ENCODE measurements around the gene EEIG1.

EEIG1 gene

GRCh38 chr9:127974769-127975261 is 6.0 kb downstream of the EEIG1 start:
- DNase-seq (ENCODE audit: low read depth in 3 of 3): no peak

- DNase-seq (ENCODE audit: low read depth in 3 of 3): no peak
These were observed 6.6 kb downstream of the EEIG1 start for GRCh38 chr9:127974001-127974768.

- DNase-seq (ENCODE audit: low read depth in 3 of 3): no peak
These were observed 7.4 kb downstream of the EEIG1 start for GRCh38 chr9:127973169-127974000.

GRCh38 chr9:127972236-127972871 is 8.4 kb downstream of the EEIG1 start:
- no peak for DNase-seq (ENCODE audit: low read depth in 3 of 3)

- DNase-seq (ENCODE audit: low read depth in 3 of 3): no peak
These were observed 9.2 kb downstream of the EEIG1 start for GRCh38 chr9:127971357-127972235.

DNA sequence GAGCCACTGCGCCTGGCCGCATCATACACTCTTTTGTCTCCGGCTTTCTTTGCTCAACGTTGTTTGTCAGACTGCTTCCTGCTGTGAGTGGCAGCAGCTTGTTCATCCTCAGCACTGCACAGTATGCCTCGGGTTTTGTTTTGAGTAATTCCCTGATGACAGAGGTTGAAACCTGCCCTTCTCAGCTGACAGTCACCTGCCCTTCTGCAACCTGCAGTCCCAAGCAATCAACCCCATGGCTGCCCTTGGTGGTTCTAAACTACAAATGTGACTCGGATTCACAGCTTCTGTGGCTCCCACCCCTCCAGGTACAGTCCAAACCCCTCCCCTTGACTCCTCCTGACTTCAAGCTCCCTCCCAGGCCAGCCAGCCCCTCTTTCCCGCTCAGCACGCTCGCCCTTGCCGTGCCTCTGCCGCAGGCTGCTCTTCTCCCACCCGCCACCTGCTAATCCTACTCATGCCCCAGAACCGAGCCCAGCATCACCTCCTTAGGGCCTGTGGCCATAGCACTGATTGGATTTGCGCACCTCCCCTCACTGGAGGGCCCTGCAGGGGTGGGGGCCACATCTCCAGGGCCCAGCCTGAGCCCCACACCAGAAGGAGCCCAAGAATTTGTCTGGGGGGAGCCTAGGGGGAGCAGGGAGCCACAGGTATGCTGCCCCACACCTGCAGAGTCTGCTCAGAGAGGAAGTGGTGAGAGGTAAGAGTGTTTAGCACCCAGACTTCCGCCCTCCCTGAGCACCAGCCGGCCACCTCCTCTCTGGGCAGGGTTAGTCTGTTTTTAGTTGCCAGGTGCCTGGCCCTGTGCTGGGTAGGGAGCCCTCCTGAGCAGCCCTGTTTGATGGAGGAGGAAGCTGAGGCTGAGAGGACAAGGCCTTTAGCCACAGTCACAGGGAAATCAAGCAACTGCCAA is 10.1 kb downstream of the EEIG1 start:
- peak in 2 of 3 experiments; percentile 31 to 34 for DNase-seq (ENCODE audit: low read depth in 3 of 3)

GRCh38 chr9:127968700-127969383 is 11.9 kb downstream of the EEIG1 start:
- no peak for DNase-seq (ENCODE audit: low read depth in 3 of 3)

- DNase-seq (ENCODE audit: low read depth in 3 of 3): peak in 2 of 3 experiments; percentile 29 to 40
These were observed 12.7 kb downstream of the EEIG1 start for GRCh38 chr9:127968042-127968441.

- DNase-seq (ENCODE audit: low read depth in 3 of 3): no peak
These were observed 13.5 kb downstream of the EEIG1 start for GRCh38 chr9:127967151-127967809.

- DNase-seq (ENCODE audit: low read depth in 3 of 3): no peak
These were observed 14.2 kb downstream of the EEIG1 start for GRCh38 chr9:127966416-127967150.

GRCh38 chr9:127965953-127966352 is 14.8 kb downstream of the EEIG1 start:
- DNase-seq (ENCODE audit: low read depth in 3 of 3): no peak

DNA sequence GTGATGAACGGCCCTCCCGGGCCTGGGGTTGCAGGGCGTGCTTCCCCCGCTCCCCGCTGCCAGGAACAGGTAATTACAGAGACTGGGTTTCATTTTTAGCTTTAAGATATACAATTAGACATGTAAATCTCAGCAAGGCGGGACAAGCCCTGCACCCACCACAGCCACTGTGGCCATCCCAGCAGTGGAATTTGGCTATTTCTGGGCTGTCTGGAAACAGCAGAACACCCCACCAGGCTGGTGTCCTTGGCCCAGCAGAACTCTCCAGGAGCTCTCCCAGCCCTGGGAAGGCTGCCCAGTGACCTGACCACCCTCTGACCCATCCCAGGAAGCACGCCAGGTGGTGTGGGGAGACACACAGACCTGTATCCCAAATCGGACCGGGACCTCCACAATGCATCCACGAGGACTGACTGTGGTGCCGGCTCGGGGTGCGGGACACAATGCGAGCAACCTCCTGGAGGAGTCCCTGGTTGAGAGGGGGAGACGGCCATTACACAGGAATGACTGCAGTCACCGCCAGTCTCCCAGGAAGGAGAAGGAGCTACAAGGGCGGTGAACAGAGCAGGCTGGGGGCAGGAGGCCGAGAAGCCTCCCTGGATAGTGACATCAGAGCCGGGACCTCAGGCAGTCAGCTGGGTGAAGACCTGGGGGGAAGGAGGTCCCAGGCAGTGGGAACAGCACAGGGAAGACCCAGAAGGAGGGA is 17.3 kb downstream of the EEIG1 start:
- DNase-seq (ENCODE audit: low read depth in 3 of 3): no peak

DNA sequence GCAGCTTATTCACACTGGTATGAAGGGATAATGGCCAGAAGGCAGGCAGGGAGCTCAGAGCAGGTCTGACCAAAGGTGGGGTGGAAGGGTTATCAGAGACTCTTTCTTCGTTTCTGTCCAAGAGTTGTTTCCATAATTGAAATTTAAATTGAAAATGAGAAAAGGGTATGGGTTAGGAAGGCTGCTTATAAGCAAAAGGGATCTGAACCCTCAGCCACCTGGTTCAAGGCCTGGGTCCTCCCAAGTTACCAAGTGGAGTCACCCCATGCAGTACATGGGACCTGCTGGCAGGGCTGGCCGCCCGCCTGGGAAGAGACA is 17.8 kb downstream of the EEIG1 start:
- no peak for DNase-seq (ENCODE audit: low read depth in 3 of 3)

DNA sequence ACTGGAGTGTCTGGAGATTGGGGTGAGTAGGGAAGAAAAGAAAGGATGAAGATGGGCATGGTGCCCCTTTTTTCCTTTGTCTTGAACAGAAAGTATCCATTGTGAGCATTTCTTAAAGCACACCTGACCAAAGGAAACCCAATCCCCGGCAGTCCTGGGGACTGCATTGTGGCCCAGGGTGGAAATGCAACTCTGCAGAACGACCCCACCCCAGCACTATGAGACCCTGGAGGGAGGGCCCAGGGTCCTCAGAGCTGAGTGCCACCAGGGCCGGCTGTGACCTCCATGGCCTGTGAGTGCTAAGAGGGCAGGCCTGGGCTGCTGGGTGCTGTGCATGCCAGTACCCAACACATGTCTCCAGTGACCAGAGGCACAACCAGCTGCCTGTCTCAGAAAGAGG is 18.5 kb downstream of the EEIG1 start:
- DNase-seq (ENCODE audit: low read depth in 3 of 3): no peak

GRCh38 chr9:127961613-127962155 is 19.1 kb downstream of the EEIG1 start:
- no peak for DNase-seq (ENCODE audit: low read depth in 3 of 3)

- DNase-seq (ENCODE audit: low read depth in 3 of 3): no peak
These were observed 19.7 kb downstream of the EEIG1 start for GRCh38 chr9:127961155-127961490.

- no peak for DNase-seq (ENCODE audit: low read depth in 3 of 3)
These were observed 20.2 kb downstream of the EEIG1 start for GRCh38 chr9:127960410-127961154.
